ENCODE measurements around the gene GTF2E1.

The GTF2E1 gene

DNA sequence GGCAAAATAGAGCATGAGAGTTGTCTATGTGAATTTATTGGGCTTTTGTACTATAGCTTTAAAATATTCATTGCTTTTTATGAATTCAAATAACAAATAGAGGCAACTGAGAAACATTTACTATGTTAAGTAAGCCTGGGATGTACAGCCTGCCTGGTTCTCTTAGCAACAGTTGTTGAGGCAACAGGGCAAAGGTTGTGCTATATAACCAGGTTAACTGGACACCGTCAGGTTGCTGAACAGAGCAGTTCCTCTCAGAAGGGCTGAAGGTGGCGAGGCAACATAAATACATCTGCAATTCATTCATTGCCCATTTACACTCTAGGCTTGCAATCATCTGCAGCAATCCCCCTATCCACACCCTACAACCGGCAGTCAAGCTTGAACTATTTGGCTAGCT lies 78.2 kb downstream of the GTF2E1 start:
- DNase-seq = no peak
- Histone ChIP-seq H3K27ac (no peak overlapping the region), H3K27me3 (ENCODE audit: insufficient read depth, low read depth, severe bottlenecking) (no peaks in the 10 kb centered on the region), H3K36me3 (no peaks in the 10 kb centered on the region), H3K4me3 (ENCODE audit: low read depth, low read length) (no peak overlapping the region), H3K9me3 (ENCODE audit: severe bottlenecking) (no peaks in the 10 kb centered on the region)
- TF ChIP-seq, protein P1, sequence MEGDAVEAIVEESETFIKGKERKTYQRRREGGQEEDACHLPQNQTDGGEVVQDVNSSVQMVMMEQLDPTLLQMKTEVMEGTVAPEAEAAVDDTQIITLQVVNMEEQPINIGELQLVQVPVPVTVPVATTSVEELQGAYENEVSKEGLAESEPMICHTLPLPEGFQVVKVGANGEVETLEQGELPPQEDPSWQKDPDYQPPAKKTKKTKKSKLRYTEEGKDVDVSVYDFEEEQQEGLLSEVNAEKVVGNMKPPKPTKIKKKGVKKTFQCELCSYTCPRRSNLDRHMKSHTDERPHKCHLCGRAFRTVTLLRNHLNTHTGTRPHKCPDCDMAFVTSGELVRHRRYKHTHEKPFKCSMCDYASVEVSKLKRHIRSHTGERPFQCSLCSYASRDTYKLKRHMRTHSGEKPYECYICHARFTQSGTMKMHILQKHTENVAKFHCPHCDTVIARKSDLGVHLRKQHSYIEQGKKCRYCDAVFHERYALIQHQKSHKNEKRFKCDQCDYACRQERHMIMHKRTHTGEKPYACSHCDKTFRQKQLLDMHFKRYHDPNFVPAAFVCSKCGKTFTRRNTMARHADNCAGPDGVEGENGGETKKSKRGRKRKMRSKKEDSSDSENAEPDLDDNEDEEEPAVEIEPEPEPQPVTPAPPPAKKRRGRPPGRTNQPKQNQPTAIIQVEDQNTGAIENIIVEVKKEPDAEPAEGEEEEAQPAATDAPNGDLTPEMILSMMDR (IDR thresholded peaks at IDR 0.05; ENCODE audit: low read depth, low read length) = no peak

DNA sequence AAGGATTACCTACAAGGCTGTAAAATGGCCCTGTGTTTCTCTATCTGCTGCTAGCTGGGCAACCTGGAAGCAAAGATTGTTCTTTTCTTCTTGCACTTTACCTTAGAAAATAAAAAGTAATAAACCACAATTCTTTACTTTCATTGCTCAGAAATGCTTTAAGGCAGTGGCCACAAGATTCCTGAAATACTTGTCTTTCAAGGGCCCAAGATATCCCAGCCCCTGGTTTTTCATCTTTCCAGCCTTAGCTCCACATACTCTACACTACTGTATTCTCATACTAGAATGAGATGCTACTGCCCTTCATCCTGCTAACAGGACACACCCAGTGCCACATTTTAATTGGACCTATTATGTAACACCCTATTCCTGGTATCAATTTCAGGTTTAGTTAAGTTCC lies 78.9 kb downstream of the GTF2E1 start:
- no peak overlapping the region for H3K27ac ChIP-seq
- no peak overlapping the region for H3K4me3 ChIP-seq (ENCODE audit: low read depth, low read length)
- H3K36me3 ChIP-seq = no peaks in the 10 kb centered on the region
- DNase-seq = no peak
- TF ChIP-seq, protein P1 (IDR thresholded peaks at IDR 0.05; ENCODE audit: low read depth, low read length) = no peak
- no peaks in the 10 kb centered on the region for H3K9me3 ChIP-seq (ENCODE audit: severe bottlenecking)
- no peaks in the 10 kb centered on the region for H3K27me3 ChIP-seq (ENCODE audit: insufficient read depth, low read depth, severe bottlenecking)

DNA sequence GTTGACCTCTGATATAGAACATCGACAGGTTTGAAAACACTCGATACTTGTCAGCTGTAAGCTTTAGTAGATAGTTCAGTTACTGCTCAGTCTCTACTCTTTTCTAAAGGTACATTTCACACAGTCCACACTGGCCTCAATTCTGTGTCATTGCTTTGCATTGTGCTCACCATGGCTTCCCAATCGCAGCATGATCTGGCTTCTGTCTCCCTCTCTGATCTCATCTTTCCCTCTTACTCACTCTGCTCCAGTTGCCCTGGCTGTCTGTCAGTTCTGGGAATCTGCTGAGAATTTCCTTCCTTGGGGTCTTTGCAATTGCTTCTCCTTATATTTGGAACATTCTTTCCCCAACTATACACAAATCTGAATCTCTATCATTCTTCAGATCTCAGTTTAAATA lies 80.6 kb downstream of the GTF2E1 start:
- no peak for DNase-seq
- TF ChIP-seq, protein P1 (IDR thresholded peaks at IDR 0.05; ENCODE audit: low read depth, low read length) = no peak
- Histone ChIP-seq H3K9me3 (ENCODE audit: severe bottlenecking) (no peaks in the 10 kb centered on the region), H3K27me3 (ENCODE audit: insufficient read depth, low read depth, severe bottlenecking) (no peaks in the 10 kb centered on the region), H3K36me3 (no peaks in the 10 kb centered on the region), H3K27ac (no peak overlapping the region), H3K4me3 (ENCODE audit: low read depth, low read length) (no peak overlapping the region)

DNA sequence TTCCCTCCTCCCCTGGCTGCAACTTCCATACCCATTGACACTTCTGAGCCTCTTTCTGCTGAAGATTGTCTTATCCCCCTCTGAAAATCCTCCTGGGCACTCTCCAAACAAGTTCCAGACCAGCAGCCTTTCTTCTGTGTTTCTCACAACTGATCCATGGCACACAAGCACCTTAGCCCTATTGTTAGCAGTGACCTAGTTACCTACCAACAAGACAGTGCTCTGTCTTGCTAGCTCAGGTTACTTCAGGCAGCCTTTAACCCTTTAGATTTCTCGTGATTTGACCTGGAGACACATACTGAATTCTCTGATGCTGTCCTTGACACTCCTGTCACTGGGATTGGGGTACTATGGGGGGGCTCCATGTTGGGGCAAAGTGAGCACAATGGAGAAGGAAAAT lies 82.1 kb downstream of the GTF2E1 start:
- Histone ChIP-seq H3K36me3 (no peaks in the 10 kb centered on the region), H3K4me3 (ENCODE audit: low read depth, low read length) (no peak overlapping the region), H3K27me3 (ENCODE audit: insufficient read depth, low read depth, severe bottlenecking) (no peaks in the 10 kb centered on the region), H3K9me3 (ENCODE audit: severe bottlenecking) (no peaks in the 10 kb centered on the region), H3K27ac (no peak overlapping the region)
- TF ChIP-seq, protein P1 (IDR thresholded peaks at IDR 0.05; ENCODE audit: low read depth, low read length) = no peak
- DNase-seq = no peak

DNA sequence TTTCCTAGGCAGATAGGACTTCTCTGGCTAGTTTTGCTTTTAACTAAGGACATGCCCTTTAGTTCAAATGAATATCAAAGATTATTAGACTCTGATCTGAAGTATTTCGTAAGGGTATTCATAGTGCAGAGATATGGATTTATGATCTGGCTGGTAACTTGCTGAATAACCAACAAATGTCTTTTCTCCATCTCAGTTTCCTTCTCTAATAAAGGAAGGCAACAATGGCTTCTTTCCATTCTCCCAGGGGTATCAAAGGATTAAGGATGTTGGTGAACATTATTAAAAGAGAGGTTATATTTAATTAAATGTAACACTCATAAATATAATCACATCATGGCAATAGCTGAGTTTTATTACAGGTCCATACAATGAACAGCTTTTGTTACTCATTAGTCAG lies 86.3 kb downstream of the GTF2E1 start:
- Histone ChIP-seq H3K36me3 (no peaks in the 10 kb centered on the region), H3K27me3 (ENCODE audit: insufficient read depth, low read depth, severe bottlenecking) (no peaks in the 10 kb centered on the region), H3K27ac (no peak overlapping the region), H3K4me3 (ENCODE audit: low read depth, low read length) (no peak overlapping the region), H3K9me3 (ENCODE audit: severe bottlenecking) (no peaks in the 10 kb centered on the region)
- DNase-seq = no peak
- TF ChIP-seq, protein P1 (IDR thresholded peaks at IDR 0.05; ENCODE audit: low read depth, low read length) = no peak

DNA sequence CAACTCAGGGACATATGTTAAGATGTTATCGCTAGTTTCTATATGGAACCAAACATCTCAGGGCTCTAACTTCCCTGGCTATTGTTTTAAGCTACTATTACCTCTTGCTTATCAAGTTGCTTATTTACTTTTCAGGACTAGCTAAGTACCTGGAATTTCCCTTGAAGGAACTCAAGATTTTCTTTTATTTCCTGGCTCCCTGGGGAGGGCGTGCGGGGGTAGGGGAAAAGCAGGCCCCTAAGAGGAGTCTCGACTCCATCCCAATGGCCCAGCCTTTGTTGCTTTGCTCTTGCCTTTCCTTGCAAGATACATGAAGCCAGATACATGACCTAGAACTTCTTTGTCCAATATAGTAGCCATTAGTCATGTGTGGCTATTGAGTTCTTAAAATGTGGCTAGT lies 88.5 kb downstream of the GTF2E1 start:
- Histone ChIP-seq H3K36me3 (no peaks in the 10 kb centered on the region), H3K27ac (no peak overlapping the region), H3K27me3 (ENCODE audit: insufficient read depth, low read depth, severe bottlenecking) (no peaks in the 10 kb centered on the region), H3K9me3 (ENCODE audit: severe bottlenecking) (no peaks in the 10 kb centered on the region), H3K4me3 (ENCODE audit: low read depth, low read length) (no peak overlapping the region)
- TF ChIP-seq, protein P1 (IDR thresholded peaks at IDR 0.05; ENCODE audit: low read depth, low read length) = no peak
- DNase-seq = no peak
